ENCODE results near the gene PRICKLE3. TPM values are rescaled to one million over a fixed set of nuclear protein-coding genes. Genes with fewer than 3 reads are reported as not detected.

PRICKLE3 gene
- total and polyA plus RNA-seq, 2 donors (not counting 1 experiment from before 2014, with no cell fraction given), result 2.7 to 7.4 TPM

- Histone ChIP-seq H3K9me3 (ENCODE audit: control insufficient read depth, insufficient read depth, low read depth, low read length) (no peaks in the 10 kb centered on the region), H3K4me2 (ENCODE audit: extremely low read depth, insufficient read depth, low read length) (no peak overlapping the region), H3K27ac (ENCODE audit: insufficient read depth, low read length) (no peak overlapping the region), H2AFZ (ENCODE audit: low read length) (no peak overlapping the region), H3K36me3 (ENCODE audit: control insufficient read depth, insufficient read depth, low read length) (no peaks in the 10 kb centered on the region), H3K9ac (ENCODE audit: insufficient read depth, low read length) (no peak overlapping the region), H3K27me3 (ENCODE audit: control insufficient read depth, insufficient read depth, low read length) (no peaks in the 10 kb centered on the region), H3K79me2 (ENCODE audit: control insufficient read depth, insufficient read depth, low read length) (no peaks in the 10 kb centered on the region), H3K4me1 (ENCODE audit: control insufficient read depth, extremely low read depth, insufficient read depth, low read length) (no peaks in the 10 kb centered on the region), H4K20me1 (ENCODE audit: control insufficient read depth, extremely low read depth, insufficient read depth, low read length) (no peaks in the 10 kb centered on the region), H3K4me3 (replicated peaks in 1 of 4; ENCODE audit: control extremely low read depth in 1 of 4, insufficient read depth in 1 of 4, low read depth in 3 of 4, low read length in 4 of 4) (no peak overlapping the region)
- TF ChIP-seq, protein P1, sequence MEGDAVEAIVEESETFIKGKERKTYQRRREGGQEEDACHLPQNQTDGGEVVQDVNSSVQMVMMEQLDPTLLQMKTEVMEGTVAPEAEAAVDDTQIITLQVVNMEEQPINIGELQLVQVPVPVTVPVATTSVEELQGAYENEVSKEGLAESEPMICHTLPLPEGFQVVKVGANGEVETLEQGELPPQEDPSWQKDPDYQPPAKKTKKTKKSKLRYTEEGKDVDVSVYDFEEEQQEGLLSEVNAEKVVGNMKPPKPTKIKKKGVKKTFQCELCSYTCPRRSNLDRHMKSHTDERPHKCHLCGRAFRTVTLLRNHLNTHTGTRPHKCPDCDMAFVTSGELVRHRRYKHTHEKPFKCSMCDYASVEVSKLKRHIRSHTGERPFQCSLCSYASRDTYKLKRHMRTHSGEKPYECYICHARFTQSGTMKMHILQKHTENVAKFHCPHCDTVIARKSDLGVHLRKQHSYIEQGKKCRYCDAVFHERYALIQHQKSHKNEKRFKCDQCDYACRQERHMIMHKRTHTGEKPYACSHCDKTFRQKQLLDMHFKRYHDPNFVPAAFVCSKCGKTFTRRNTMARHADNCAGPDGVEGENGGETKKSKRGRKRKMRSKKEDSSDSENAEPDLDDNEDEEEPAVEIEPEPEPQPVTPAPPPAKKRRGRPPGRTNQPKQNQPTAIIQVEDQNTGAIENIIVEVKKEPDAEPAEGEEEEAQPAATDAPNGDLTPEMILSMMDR (conservative IDR thresholded peaks at IDR 0.05 in 1 of 2, IDR thresholded peaks at IDR 0.05 in 1 of 2; ENCODE audit: low read depth in 1 of 2, low read length in 2 of 2), result no peak
- no peak for TF ChIP-seq EZH2 (IDR thresholded peaks at IDR 0.05; ENCODE audit: low read length, missing control alignments)
- no peak for DNase-seq (ENCODE audit: low read depth in 2 of 2)
These were observed 33.9 kb upstream of the PRICKLE3 start for GRCh38 chrX:49220100-49220499.

GRCh38 chrX:49214996-49215526 is 28.9 kb upstream of the PRICKLE3 start:
- no peak overlapping the region for H3K27ac ChIP-seq (ENCODE audit: insufficient read depth, low read length)
- no peaks in the 10 kb centered on the region for H3K9me3 ChIP-seq (ENCODE audit: control insufficient read depth, insufficient read depth, low read depth, low read length)
- no peaks in the 10 kb centered on the region for H4K20me1 ChIP-seq (ENCODE audit: control insufficient read depth, extremely low read depth, insufficient read depth, low read length)
- no peak for DNase-seq (ENCODE audit: low read depth in 2 of 2)
- H3K4me2 ChIP-seq (ENCODE audit: extremely low read depth, insufficient read depth, low read length), result no peak overlapping the region
- TF ChIP-seq EZH2 (IDR thresholded peaks at IDR 0.05; ENCODE audit: low read length, missing control alignments), result no peak
- TF ChIP-seq, protein P1 (conservative IDR thresholded peaks at IDR 0.05 in 1 of 2, IDR thresholded peaks at IDR 0.05 in 1 of 2; ENCODE audit: low read depth in 1 of 2, low read length in 2 of 2), result no peak
- H3K79me2 ChIP-seq (ENCODE audit: control insufficient read depth, insufficient read depth, low read length), result no peaks in the 10 kb centered on the region
- no peak overlapping the region for H2AFZ ChIP-seq (ENCODE audit: low read length)
- no peaks in the 10 kb centered on the region for H3K4me1 ChIP-seq (ENCODE audit: control insufficient read depth, extremely low read depth, insufficient read depth, low read length)
- H3K27me3 ChIP-seq (ENCODE audit: control insufficient read depth, insufficient read depth, low read length), result no peaks in the 10 kb centered on the region
- H3K36me3 ChIP-seq (ENCODE audit: control insufficient read depth, insufficient read depth, low read length), result no peaks in the 10 kb centered on the region
- H3K9ac ChIP-seq (ENCODE audit: insufficient read depth, low read length), result no peak overlapping the region
- H3K4me3 ChIP-seq (replicated peaks in 1 of 4; ENCODE audit: control extremely low read depth in 1 of 4, insufficient read depth in 1 of 4, low read depth in 3 of 4, low read length in 4 of 4), result no peak overlapping the region

DNA sequence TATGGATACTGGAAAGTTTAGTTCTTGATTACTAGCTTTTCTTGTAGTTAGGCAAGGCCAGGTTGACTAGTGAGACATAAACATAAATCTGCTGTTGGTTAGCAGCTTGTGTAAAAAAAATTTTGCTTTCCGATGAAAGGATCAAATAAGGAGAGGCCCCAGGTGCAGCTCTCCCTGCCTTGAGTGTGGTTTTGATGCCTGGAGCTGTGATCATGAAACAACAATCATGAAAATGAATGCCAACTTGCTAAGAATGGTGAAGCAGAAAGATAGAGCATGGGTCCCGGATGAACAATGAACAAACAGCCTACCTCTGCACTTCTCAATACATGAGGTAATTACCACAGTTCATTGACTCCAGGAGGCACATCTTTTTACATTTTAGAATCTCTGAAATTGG is 28.2 kb upstream of the PRICKLE3 start:
- no peak for TF ChIP-seq EZH2 (IDR thresholded peaks at IDR 0.05; ENCODE audit: low read length, missing control alignments)
- TF ChIP-seq, protein P1 (conservative IDR thresholded peaks at IDR 0.05 in 1 of 2, IDR thresholded peaks at IDR 0.05 in 1 of 2; ENCODE audit: low read depth in 1 of 2, low read length in 2 of 2), result no peak
- Histone ChIP-seq H3K4me1 (ENCODE audit: control insufficient read depth, extremely low read depth, insufficient read depth, low read length) (no peaks in the 10 kb centered on the region), H3K4me2 (ENCODE audit: extremely low read depth, insufficient read depth, low read length) (no peak overlapping the region), H3K27me3 (ENCODE audit: control insufficient read depth, insufficient read depth, low read length) (no peaks in the 10 kb centered on the region), H2AFZ (ENCODE audit: low read length) (no peak overlapping the region), H3K36me3 (ENCODE audit: control insufficient read depth, insufficient read depth, low read length) (no peaks in the 10 kb centered on the region), H4K20me1 (ENCODE audit: control insufficient read depth, extremely low read depth, insufficient read depth, low read length) (no peaks in the 10 kb centered on the region), H3K9me3 (ENCODE audit: control insufficient read depth, insufficient read depth, low read depth, low read length) (no peaks in the 10 kb centered on the region), H3K27ac (ENCODE audit: insufficient read depth, low read length) (no peak overlapping the region), H3K9ac (ENCODE audit: insufficient read depth, low read length) (no peak overlapping the region), H3K79me2 (ENCODE audit: control insufficient read depth, insufficient read depth, low read length) (no peaks in the 10 kb centered on the region), H3K4me3 (replicated peaks in 1 of 4; ENCODE audit: control extremely low read depth in 1 of 4, insufficient read depth in 1 of 4, low read depth in 3 of 4, low read length in 4 of 4) (no peak overlapping the region)
- no peak for DNase-seq (ENCODE audit: low read depth in 2 of 2)

All from fibroblast of lung (primary cell).